Loucy (cell line): ENCODE data around the gene EHMT2.

ENCODE experiments used
- EZH2phosphoT487 ChIP-seq: fragments of 200-600 bp; IDR thresholded peaks from 2 replicates; pipeline ENCODE4 v1.6.1; 2018; ENCODE audit warnings: antibody characterized with exemption, mild to moderate bottlenecking, moderate library complexity, borderline replicate concordance
- TF ChIP-seq, protein P1 (sequence below): fragments of 200-600 bp; sonication (generic); conservative IDR thresholded peaks from 2 replicates; pipeline ENCODE4 v1.5.1; 2014; ENCODE audit warnings: mild to moderate bottlenecking, antibody characterized with exemption, low read length

DNA sequence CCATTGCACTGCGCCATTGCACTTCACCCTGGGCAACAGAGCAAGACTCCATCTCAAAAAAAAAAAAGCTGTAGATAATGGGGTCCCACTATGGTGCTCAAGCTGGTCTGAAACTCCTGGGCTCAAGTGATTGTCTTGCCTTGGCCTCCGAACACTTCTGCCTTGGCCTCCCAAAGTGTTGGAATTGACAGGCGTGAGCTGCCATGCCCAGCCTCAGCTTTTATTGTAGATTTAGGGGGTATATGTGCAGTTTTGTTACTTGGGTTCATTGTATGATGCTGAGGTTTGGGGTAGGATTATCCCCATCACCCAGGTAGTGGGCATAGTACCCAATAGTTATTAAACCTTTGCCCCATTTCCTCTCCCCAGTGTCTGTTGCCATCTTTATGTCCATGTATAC is 58.5 kb downstream of the EHMT2 start:
- TF ChIP-seq, protein P1, sequence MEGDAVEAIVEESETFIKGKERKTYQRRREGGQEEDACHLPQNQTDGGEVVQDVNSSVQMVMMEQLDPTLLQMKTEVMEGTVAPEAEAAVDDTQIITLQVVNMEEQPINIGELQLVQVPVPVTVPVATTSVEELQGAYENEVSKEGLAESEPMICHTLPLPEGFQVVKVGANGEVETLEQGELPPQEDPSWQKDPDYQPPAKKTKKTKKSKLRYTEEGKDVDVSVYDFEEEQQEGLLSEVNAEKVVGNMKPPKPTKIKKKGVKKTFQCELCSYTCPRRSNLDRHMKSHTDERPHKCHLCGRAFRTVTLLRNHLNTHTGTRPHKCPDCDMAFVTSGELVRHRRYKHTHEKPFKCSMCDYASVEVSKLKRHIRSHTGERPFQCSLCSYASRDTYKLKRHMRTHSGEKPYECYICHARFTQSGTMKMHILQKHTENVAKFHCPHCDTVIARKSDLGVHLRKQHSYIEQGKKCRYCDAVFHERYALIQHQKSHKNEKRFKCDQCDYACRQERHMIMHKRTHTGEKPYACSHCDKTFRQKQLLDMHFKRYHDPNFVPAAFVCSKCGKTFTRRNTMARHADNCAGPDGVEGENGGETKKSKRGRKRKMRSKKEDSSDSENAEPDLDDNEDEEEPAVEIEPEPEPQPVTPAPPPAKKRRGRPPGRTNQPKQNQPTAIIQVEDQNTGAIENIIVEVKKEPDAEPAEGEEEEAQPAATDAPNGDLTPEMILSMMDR: no peak
- TF ChIP-seq EZH2phosphoT487: no peak
